ENCODE measurements around the gene CARM1. TPM values are rescaled to one million over a fixed set of nuclear protein-coding genes. Genes with fewer than 3 reads are reported as not detected.

Gene CARM1
- polyA plus RNA-seq, 1 donor from 2014 or later: 22.3 TPM

GRCh38 chr19:10911579-10912363 is 40.4 kb downstream of the CARM1 start:
- no peaks in the 10 kb centered on the region for H3K36me3 ChIP-seq (ENCODE audit: insufficient read depth, low read length)
- H3K27me3 ChIP-seq (ENCODE audit: insufficient read depth, low read depth, low read length): no peaks in the 10 kb centered on the region
- no peaks in the 10 kb centered on the region for H3K9me2 ChIP-seq (ENCODE audit: insufficient read depth, low read length)
- H3K9ac ChIP-seq (ENCODE audit: low read length): no peak overlapping the region
- H3K79me2 ChIP-seq (replicated peaks; ENCODE audit: insufficient read depth, low read length): no peaks in the 10 kb centered on the region
- no peak overlapping the region for H2AFZ ChIP-seq (ENCODE audit: low read depth, low read length)
- H3K27ac ChIP-seq (ENCODE audit: low read length): no peak overlapping the region
- no peaks in the 10 kb centered on the region for H4K20me1 ChIP-seq (ENCODE audit: insufficient read depth)
- no peak overlapping the region for H3K4me3 ChIP-seq (ENCODE audit: low read length)
- H3F3A ChIP-seq (ENCODE audit: insufficient read depth, low read length, poor library complexity, severe bottlenecking): no peaks in the 10 kb centered on the region
- H3K9me3 ChIP-seq (ENCODE audit: low read length): no peaks in the 10 kb centered on the region
- TF ChIP-seq EZH2 (IDR thresholded peaks at IDR 0.05; ENCODE audit: borderline replicate concordance, insufficient read depth, low read length, poor library complexity, severe bottlenecking) (no peak), SMC3 (conservative IDR thresholded peaks at IDR 0.05; ENCODE audit: poor library complexity) (no peak), MXI1 (conservative IDR thresholded peaks at IDR 0.05; ENCODE audit: poor library complexity, severe bottlenecking) (no peak), POLR2AphosphoS5 (IDR thresholded peaks at IDR 0.05) (no peak), EP300 (conservative IDR thresholded peaks at IDR 0.05; ENCODE audit: poor library complexity, severe bottlenecking) (no peak), RAD21 (conservative IDR thresholded peaks at IDR 0.05) (no peak), REST (IDR thresholded peaks at IDR 0.05; ENCODE audit: borderline replicate concordance) (no peak), CTCF (IDR thresholded peaks at IDR 0.05; ENCODE audit: poor library complexity, severe bottlenecking) (no peak), TAF1 (IDR thresholded peaks at IDR 0.05; ENCODE audit: low read depth) (no peak)
- H3K4me2 ChIP-seq (ENCODE audit: low read length): no peak overlapping the region

- Histone ChIP-seq H2AFZ (ENCODE audit: low read depth, low read length) (no peak overlapping the region), H3K36me3 (ENCODE audit: insufficient read depth, low read length) (no peaks in the 10 kb centered on the region), H3F3A (ENCODE audit: insufficient read depth, low read length, poor library complexity, severe bottlenecking) (no peaks in the 10 kb centered on the region), H3K4me2 (ENCODE audit: low read length) (no peak overlapping the region), H4K20me1 (ENCODE audit: insufficient read depth) (no peaks in the 10 kb centered on the region), H3K27me3 (ENCODE audit: insufficient read depth, low read depth, low read length) (no peaks in the 10 kb centered on the region), H3K9me2 (ENCODE audit: insufficient read depth, low read length) (no peaks in the 10 kb centered on the region), H3K4me3 (ENCODE audit: low read length) (no peak overlapping the region), H3K79me2 (replicated peaks; ENCODE audit: insufficient read depth, low read length) (no peaks in the 10 kb centered on the region), H3K9ac (ENCODE audit: low read length) (no peak overlapping the region), H3K27ac (ENCODE audit: low read length) (no peak overlapping the region), H3K9me3 (ENCODE audit: low read length) (no peaks in the 10 kb centered on the region)
- TF ChIP-seq RAD21 (conservative IDR thresholded peaks at IDR 0.05) (no peak), CTCF (IDR thresholded peaks at IDR 0.05; ENCODE audit: poor library complexity, severe bottlenecking) (no peak), MXI1 (conservative IDR thresholded peaks at IDR 0.05; ENCODE audit: poor library complexity, severe bottlenecking) (no peak), SMC3 (conservative IDR thresholded peaks at IDR 0.05; ENCODE audit: poor library complexity) (no peak), REST (IDR thresholded peaks at IDR 0.05; ENCODE audit: borderline replicate concordance) (no peak), POLR2AphosphoS5 (IDR thresholded peaks at IDR 0.05) (no peak), TAF1 (IDR thresholded peaks at IDR 0.05; ENCODE audit: low read depth) (no peak), EZH2 (IDR thresholded peaks at IDR 0.05; ENCODE audit: borderline replicate concordance, insufficient read depth, low read length, poor library complexity, severe bottlenecking) (no peak), EP300 (conservative IDR thresholded peaks at IDR 0.05; ENCODE audit: poor library complexity, severe bottlenecking) (no peak)
These were observed 41.3 kb downstream of the CARM1 start for GRCh38 chr19:10912619-10913018.

Data from neural cell (in vitro differentiated cells).